Measurements from ENCODE around the gene MPHOSPH10. TPM values are rescaled to one million over a fixed set of nuclear protein-coding genes. Genes with fewer than 3 reads are reported as not detected.
A peak's percentile ranks its signal among the peaks of the same experiment; 100 is the strongest.
"Not testable (repeated sequence)": the region's sequence is repeated elsewhere in the genome, so short reads cannot be mapped to it uniquely, and the experiment has no call there.

MPHOSPH10 gene
- total RNA-seq, 1 experiment from 2014 or later, result 24.4 TPM

DNA sequence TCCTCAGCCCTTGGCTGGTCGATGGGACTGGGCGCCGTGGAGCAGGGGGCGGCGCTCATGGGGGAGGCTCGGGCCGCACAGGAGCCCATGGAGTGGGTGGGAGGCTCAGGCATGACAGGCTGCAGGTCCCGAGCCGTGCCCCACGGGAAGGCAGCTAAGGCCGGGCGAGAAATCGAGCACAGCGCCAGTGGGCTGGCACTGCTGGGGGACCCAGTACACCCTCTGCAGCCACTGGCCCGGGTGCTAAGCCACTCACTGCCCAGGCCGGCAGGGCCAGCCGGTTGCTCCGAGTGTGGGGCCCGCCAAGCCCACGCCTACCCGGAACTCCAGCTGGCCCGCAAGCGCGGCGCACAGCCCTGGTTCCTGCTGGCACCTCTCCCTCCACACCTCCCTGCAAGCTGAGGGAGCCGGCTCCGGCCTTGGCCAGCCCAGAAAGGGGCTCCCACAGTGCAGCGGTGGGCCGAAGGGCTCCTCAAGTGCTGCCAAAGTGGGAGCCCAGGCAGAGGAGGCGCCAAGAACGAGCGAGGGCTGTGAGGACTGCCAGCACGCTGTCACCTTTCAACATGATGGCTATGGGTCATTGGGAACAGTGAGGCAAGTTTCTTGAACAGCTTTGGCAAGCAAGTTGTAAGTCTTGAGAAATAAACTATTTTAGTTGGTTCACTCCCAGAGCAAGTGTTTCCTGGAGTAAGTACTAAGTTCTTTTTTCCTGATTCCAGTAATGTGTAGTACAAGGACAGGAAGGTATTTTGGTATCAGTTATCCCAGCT, 37.8 kb upstream of the MPHOSPH10 start:
- H3K79me2 ChIP-seq (ENCODE audit: low read length); H3K4me2 ChIP-seq (ENCODE audit: low read depth, low read length, poor library complexity, severe bottlenecking); H3K9me2 ChIP-seq (replicated peaks; ENCODE audit: insufficient read depth, low read length); H2AFZ ChIP-seq (ENCODE audit: low read length); H3K9me3 ChIP-seq (ENCODE audit: low read length); H3K4me1 ChIP-seq (ENCODE audit: low read length); H3K9ac ChIP-seq (ENCODE audit: low read length); DNase-seq; H3K36me3 ChIP-seq (ENCODE audit: insufficient read depth, low read length); H4K20me1 ChIP-seq (ENCODE audit: insufficient read depth, low read depth, low read length); H3K4me3 ChIP-seq (ENCODE audit: low read length); H3K27me3 ChIP-seq (ENCODE audit: low read length); H3K27ac ChIP-seq (ENCODE audit: low read length): not testable (repeated sequence)

- Histone ChIP-seq H3K9ac (ENCODE audit: low read length) (no peak overlapping the region), H3K36me3 (ENCODE audit: insufficient read depth, low read length) (no peaks in the 10 kb centered on the region), H3K9me2 (replicated peaks; ENCODE audit: insufficient read depth, low read length) (no peaks in the 10 kb centered on the region), H3K4me3 (ENCODE audit: low read length) (no peak overlapping the region), H3K27ac (ENCODE audit: low read length) (no peak overlapping the region), H2AFZ (ENCODE audit: low read length) (peak overlapping the region; percentile 79; the same call in 1 of the 2 replicates), H3K9me3 (ENCODE audit: low read length) (no peaks in the 10 kb centered on the region), H3K27me3 (ENCODE audit: low read length) (no peaks in the 10 kb centered on the region), H4K20me1 (ENCODE audit: insufficient read depth, low read depth, low read length) (no peaks in the 10 kb centered on the region), H3K79me2 (ENCODE audit: low read length) (no peaks in the 10 kb centered on the region), H3K4me1 (ENCODE audit: low read length) (peaks cover 10% of the 10 kb centered on the region), H3K4me2 (ENCODE audit: low read depth, low read length, poor library complexity, severe bottlenecking) (peak overlapping the region; percentile 15)
- peak; percentile 81 for DNase-seq
Observed at GRCh38 chr2:71100195-71100964, 30.1 kb upstream of the MPHOSPH10 start.

DNA sequence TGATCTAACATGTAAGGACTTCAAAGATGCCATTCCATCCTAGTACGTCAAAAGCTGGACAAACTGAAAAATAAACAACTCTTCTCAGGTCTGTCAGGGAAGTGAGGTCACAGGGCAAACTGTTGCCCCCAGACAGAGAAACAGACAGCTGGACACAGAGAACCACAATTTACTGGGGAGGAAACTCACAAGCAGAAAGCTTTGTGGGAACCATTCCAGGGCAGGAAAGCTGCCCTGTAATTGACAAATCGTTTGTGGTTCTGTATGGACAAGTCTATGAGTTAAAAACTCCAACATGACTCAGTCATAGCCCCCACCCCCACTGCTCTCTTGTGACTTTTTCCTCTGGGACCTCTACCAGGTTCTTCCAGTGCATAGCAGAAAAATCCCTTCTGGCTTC, 28.8 kb upstream of the MPHOSPH10 start:
- H3K36me3 ChIP-seq (ENCODE audit: insufficient read depth, low read length), result no peaks in the 10 kb centered on the region
- no peak overlapping the region for H3K9ac ChIP-seq (ENCODE audit: low read length)
- no peak overlapping the region for H3K4me3 ChIP-seq (ENCODE audit: low read length)
- no peaks in the 10 kb centered on the region for H3K27me3 ChIP-seq (ENCODE audit: low read length)
- no peak overlapping the region for H3K27ac ChIP-seq (ENCODE audit: low read length)
- H2AFZ ChIP-seq (ENCODE audit: low read length), result no peak overlapping the region
- H3K4me2 ChIP-seq (ENCODE audit: low read depth, low read length, poor library complexity, severe bottlenecking), result no peak overlapping the region
- peaks cover 10% of the 10 kb centered on the region for H3K4me1 ChIP-seq (ENCODE audit: low read length)
- no peaks in the 10 kb centered on the region for H4K20me1 ChIP-seq (ENCODE audit: insufficient read depth, low read depth, low read length)
- no peaks in the 10 kb centered on the region for H3K9me2 ChIP-seq (replicated peaks; ENCODE audit: insufficient read depth, low read length)
- H3K79me2 ChIP-seq (ENCODE audit: low read length), result no peaks in the 10 kb centered on the region
- no peaks in the 10 kb centered on the region for H3K9me3 ChIP-seq (ENCODE audit: low read length)
- no peak for DNase-seq

DNA sequence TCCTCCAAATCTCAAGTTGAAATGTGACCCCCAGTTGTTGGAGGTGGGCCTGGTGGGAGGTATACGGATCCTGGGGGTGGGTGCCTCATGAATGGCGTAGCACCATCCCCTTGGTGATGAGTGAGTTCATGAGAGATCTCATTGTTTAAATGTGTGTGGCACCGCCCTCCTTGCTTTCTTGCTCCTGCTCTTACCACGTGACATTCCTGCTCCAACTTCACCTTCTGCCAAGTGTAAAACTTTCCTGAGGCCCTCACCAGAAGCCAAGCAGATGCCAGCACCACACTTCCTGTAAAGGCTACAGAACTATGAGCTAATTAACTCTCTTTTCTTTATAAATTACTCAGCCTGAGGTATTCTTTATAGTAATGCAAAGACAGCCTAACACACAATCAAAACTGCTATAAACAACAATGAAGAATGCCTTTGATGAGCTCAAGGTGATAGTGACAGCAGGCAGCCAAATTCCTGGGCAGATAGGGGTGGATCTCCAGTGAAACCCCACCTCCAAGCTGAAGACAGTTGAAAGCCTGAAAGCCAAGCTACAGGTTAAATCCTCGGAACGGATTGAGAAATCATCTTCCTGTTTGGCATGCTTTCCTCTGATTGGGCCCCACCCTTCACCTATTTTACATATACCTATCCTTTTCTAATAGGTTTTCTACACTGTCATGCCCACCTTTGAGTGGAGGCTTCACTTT, 27.3 kb upstream of the MPHOSPH10 start:
- no peaks in the 10 kb centered on the region for H3K79me2 ChIP-seq (ENCODE audit: low read length)
- H3K27me3 ChIP-seq (ENCODE audit: low read length), result no peaks in the 10 kb centered on the region
- no peak overlapping the region for H3K9ac ChIP-seq (ENCODE audit: low read length)
- no peaks in the 10 kb centered on the region for H4K20me1 ChIP-seq (ENCODE audit: insufficient read depth, low read depth, low read length)
- H3K27ac ChIP-seq (ENCODE audit: low read length), result no peak overlapping the region
- no peaks in the 10 kb centered on the region for H3K9me3 ChIP-seq (ENCODE audit: low read length)
- 0 out of 2 replicates have a peak overlapping the region, but pooled peaks have one; percentile 2 for H2AFZ ChIP-seq (ENCODE audit: low read length)
- H3K9me2 ChIP-seq (replicated peaks; ENCODE audit: insufficient read depth, low read length), result no peaks in the 10 kb centered on the region
- peaks cover 10% of the 10 kb centered on the region for H3K4me1 ChIP-seq (ENCODE audit: low read length)
- H3K4me2 ChIP-seq (ENCODE audit: low read depth, low read length, poor library complexity, severe bottlenecking), result no peak overlapping the region
- no peaks in the 10 kb centered on the region for H3K36me3 ChIP-seq (ENCODE audit: insufficient read depth, low read length)
- H3K4me3 ChIP-seq (ENCODE audit: low read length), result no peak overlapping the region
- DNase-seq, result no peak

DNA sequence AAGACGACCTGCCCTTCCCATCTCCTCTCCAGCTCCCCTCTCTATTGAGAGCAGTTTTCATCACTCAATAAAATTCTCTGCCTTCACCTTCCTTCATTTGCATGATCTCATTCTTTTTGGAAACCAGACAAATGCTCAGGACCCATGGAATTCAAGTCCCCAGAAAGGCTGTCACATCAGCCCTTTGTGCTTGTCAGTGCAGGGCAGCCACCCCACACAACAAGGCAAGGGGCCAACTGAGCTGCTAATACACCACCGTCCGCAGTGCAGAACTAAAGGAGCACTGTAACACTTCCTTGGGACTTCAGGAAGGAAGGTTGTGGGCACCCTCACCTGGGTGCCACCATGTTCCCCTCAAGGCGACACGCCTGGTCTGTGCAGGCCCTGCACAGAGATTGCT, 26.6 kb upstream of the MPHOSPH10 start:
- Histone ChIP-seq H3K4me3 (ENCODE audit: low read length) (no peak overlapping the region), H3K4me2 (ENCODE audit: low read depth, low read length, poor library complexity, severe bottlenecking) (no peak overlapping the region), H3K79me2 (ENCODE audit: low read length) (no peaks in the 10 kb centered on the region), H3K9me3 (ENCODE audit: low read length) (no peaks in the 10 kb centered on the region), H2AFZ (ENCODE audit: low read length) (peak overlapping the region; percentile 19; the same call in 1 of the 2 replicates), H3K9me2 (replicated peaks; ENCODE audit: insufficient read depth, low read length) (no peaks in the 10 kb centered on the region), H4K20me1 (ENCODE audit: insufficient read depth, low read depth, low read length) (no peaks in the 10 kb centered on the region), H3K27me3 (ENCODE audit: low read length) (no peaks in the 10 kb centered on the region), H3K36me3 (ENCODE audit: insufficient read depth, low read length) (no peaks in the 10 kb centered on the region; the same call in 1 of the 2 replicates), H3K4me1 (ENCODE audit: low read length) (peaks cover 10% of the 10 kb centered on the region), H3K9ac (ENCODE audit: low read length) (no peak overlapping the region), H3K27ac (ENCODE audit: low read length) (no peak overlapping the region)
- no peak for DNase-seq

DNA sequence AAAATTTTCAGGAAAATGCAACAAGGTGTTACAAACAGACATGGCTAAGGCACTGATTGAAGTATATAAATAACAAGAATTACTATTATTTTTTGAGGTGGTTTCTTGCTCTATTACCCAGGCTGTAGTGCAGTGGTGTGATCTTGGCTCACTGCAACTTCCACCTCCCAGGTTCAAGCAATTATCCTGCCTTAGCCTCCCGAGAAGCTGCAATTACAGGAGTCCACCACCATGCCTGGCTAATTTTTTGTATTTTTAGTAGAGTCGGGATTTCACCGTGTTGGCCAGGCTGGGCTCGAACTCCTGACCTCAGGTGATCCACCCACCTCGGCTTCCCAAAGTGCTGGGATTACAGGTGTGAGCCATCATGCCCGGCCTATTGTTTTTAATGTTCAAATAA, 24.0 kb upstream of the MPHOSPH10 start:
- H3K9me3 ChIP-seq (ENCODE audit: low read length); H3K4me3 ChIP-seq (ENCODE audit: low read length); H3K4me2 ChIP-seq (ENCODE audit: low read depth, low read length, poor library complexity, severe bottlenecking); H3K4me1 ChIP-seq (ENCODE audit: low read length); H3K9ac ChIP-seq (ENCODE audit: low read length); H3K27me3 ChIP-seq (ENCODE audit: low read length); DNase-seq; H3K9me2 ChIP-seq (replicated peaks; ENCODE audit: insufficient read depth, low read length); H3K79me2 ChIP-seq (ENCODE audit: low read length); H2AFZ ChIP-seq (ENCODE audit: low read length); H4K20me1 ChIP-seq (ENCODE audit: insufficient read depth, low read depth, low read length); H3K27ac ChIP-seq (ENCODE audit: low read length); H3K36me3 ChIP-seq (ENCODE audit: insufficient read depth, low read length): not testable (repeated sequence)

GRCh38 chr2:71108091-71108490, 22.3 kb upstream of the MPHOSPH10 start:
- no peak for DNase-seq
- no peaks in the 10 kb centered on the region for H4K20me1 ChIP-seq (ENCODE audit: insufficient read depth, low read depth, low read length)
- no peaks in the 10 kb centered on the region for H3K79me2 ChIP-seq (ENCODE audit: low read length)
- H3K4me2 ChIP-seq (ENCODE audit: low read depth, low read length, poor library complexity, severe bottlenecking), result no peak overlapping the region
- no peak overlapping the region for H3K27ac ChIP-seq (ENCODE audit: low read length)
- no peaks in the 10 kb centered on the region for H3K9me3 ChIP-seq (ENCODE audit: low read length)
- H3K4me1 ChIP-seq (ENCODE audit: low read length), result peaks cover 8% of the 10 kb centered on the region
- no peak overlapping the region for H3K9ac ChIP-seq (ENCODE audit: low read length)
- peaks cover 7% of the 10 kb centered on the region; the same call in 1 of the 2 replicates for H3K36me3 ChIP-seq (ENCODE audit: insufficient read depth, low read length)
- no peaks in the 10 kb centered on the region for H3K9me2 ChIP-seq (replicated peaks; ENCODE audit: insufficient read depth, low read length)
- no peak overlapping the region for H3K4me3 ChIP-seq (ENCODE audit: low read length)
- no peak overlapping the region for H2AFZ ChIP-seq (ENCODE audit: low read length)
- H3K27me3 ChIP-seq (ENCODE audit: low read length), result no peaks in the 10 kb centered on the region

- Histone ChIP-seq H3K4me3 (ENCODE audit: low read length) (no peak overlapping the region), H3K9me3 (ENCODE audit: low read length) (no peaks in the 10 kb centered on the region), H3K4me2 (ENCODE audit: low read depth, low read length, poor library complexity, severe bottlenecking) (no peak overlapping the region), H3K9ac (ENCODE audit: low read length) (no peak overlapping the region), H3K9me2 (replicated peaks; ENCODE audit: insufficient read depth, low read length) (no peaks in the 10 kb centered on the region), H3K27ac (ENCODE audit: low read length) (no peak overlapping the region), H4K20me1 (ENCODE audit: insufficient read depth, low read depth, low read length) (no peaks in the 10 kb centered on the region), H3K79me2 (ENCODE audit: low read length) (peaks cover 3% of the 10 kb centered on the region; the same call in 1 of the 2 replicates), H2AFZ (ENCODE audit: low read length) (no peak overlapping the region), H3K36me3 (ENCODE audit: insufficient read depth, low read length) (peaks cover 31% of the 10 kb centered on the region), H3K4me1 (ENCODE audit: low read length) (no peaks in the 10 kb centered on the region; the same call in 1 of the 2 replicates), H3K27me3 (ENCODE audit: low read length) (no peaks in the 10 kb centered on the region)
- no peak for DNase-seq
Observed at GRCh38 chr2:71113843-71114242, 16.6 kb upstream of the MPHOSPH10 start.

Measured in Karpas-422 (cell line).